Measurements from ENCODE around the gene SLC35D1.

Gene SLC35D1

DNA sequence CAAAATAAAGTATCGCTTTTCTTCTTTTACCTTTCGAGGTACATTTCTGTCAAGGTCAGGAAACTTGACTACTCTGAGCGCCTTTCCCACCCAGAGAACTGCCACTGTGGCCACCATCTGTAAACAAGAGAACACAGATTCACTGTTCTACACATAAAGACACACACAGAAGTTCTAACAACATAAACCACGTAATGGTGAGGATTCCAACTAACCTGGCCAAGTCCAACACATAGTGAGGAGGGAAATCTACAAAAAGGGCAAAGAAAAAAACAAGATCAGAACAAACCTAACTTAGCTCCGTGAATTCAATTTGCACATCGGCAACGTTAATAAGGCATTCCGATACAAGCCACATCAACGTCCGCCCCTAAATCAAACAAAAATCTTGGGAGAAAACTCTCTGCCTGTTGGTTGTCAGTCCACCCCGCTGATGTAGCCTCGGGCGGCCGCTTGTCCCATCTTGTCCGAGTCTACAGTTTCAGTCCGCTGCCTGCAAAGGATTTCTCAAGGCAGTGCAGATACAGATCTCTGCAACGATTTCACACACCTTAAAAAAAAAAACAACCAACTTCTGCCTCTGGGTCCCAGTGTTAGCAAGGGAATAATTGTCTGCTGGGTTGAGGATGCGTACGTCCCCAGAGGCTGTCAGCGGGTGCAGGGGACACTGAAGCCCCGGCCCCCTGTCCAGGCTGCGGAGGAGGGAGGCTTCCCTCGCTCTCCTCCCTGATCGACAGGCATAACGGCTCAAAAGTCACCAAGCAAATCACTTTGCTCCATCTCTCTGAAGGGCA lies 1.0 kb downstream of the SLC35D1 start:
- peak; percentile 66 for DNase-seq
- in situ Hi-C loops (cut with MboI; ENCODE audit: low pct_unique_long_range_greater_than_20kb, low sequenced_read_pairs), result no loop called here

DNA sequence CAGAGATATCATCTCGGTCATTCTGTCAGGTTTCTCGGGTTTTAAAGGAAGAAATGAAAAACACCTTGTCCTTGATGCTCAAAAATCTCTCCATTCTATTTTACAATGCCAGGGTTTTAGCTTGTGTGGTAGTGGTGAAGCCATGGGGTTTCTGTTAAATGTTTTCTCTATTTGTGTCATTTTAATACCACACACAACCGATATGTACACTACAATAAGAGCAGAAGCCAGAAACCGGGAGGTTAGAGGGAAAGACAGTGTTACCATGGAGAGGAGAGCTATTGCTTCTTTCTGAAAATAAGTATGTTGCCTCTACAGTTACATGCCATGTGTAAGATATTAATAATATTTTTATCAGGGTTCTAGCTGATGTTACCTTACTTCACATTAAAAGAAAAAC lies 2.8 kb downstream of the SLC35D1 start:
- DNase-seq, result no peak
- in situ Hi-C loops (cut with MboI; ENCODE audit: low pct_unique_long_range_greater_than_20kb, low sequenced_read_pairs), result no loop called here

DNA sequence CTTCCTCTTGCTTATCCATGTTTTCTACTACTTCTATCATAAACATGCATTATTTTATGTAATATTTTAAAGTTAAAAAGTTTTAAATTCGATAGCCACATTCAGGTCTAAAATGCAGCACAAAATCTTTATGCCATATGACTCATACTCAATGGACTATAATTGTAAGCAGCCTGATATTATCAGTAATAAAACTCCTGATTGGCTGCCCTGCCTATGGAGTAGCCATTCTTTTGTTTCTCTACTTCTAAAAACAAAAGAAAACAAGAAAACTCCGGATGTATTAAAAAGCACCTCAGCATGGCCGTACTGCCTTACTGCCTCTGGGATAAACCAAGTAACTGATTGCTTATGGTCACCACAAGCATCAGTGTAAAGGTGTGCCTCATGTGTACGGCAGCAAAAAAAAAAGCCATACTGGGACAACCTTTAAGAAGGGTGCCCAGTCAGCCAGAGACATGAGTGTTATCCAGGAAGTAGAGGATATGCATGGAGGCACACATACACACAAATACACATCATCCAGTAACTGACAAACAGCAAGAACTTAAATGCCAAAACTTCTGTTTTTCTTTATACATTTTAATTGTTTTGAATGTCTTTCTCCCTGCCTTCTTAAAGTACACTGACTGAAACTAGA lies 9.2 kb downstream of the SLC35D1 start:
- no peak for DNase-seq
- in situ Hi-C loops (cut with MboI; ENCODE audit: low pct_unique_long_range_greater_than_20kb, low sequenced_read_pairs), result no loop called here

DNA sequence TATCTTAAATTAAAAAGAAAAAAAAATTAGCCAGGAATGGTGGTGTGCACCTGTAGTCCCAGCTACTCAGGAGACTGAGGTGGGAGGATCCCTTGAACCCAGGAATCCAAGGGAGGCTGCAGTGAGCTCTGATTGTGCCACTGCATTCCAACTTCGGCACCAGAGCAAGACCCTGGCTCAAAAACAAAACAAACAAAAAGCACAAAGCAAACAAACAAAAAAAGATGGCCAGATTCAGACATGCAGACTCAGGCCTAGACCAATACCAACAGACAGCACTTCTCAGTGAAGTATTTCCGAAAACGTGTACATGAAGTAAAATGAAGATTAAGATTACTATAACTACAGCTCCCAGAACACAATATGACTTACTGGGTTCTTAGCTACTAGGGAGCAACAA lies 10.6 kb downstream of the SLC35D1 start:
- DNase-seq, result no peak
- in situ Hi-C loops (cut with MboI; ENCODE audit: low pct_unique_long_range_greater_than_20kb, low sequenced_read_pairs), result no loop called here

DNA sequence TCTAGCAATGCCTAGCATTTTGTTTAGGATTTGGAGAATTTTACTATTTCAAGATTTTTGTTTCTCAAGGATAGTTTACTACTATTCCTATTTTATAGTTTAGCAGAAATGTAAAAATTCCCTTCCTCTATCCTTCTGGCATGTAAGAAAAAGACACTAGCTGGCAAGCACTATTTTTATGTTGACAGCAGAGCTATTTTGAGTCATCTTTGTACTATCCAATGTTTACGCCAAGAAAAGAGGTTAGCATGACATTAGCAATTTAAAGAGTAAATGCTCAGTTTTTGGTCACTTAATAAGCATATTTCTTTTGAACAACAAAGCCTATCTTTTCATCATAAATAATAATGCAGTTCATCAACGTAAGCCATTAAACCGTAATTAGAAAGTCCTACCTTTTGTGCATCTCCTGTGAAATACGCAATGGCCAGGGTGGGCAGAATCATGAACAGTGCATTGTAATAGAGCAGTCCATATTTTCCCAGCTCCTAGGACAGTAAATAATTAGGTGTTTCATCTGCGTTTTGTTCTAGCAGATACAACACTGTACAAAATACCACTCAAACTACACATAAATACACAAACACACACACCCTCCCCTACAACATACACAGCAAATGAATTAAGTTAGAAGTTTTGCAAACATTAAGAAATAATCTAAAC lies 12.0 kb downstream of the SLC35D1 start:
- in situ Hi-C loops (cut with MboI; ENCODE audit: low pct_unique_long_range_greater_than_20kb, low sequenced_read_pairs), result no loop called here
- no peak for DNase-seq

DNA sequence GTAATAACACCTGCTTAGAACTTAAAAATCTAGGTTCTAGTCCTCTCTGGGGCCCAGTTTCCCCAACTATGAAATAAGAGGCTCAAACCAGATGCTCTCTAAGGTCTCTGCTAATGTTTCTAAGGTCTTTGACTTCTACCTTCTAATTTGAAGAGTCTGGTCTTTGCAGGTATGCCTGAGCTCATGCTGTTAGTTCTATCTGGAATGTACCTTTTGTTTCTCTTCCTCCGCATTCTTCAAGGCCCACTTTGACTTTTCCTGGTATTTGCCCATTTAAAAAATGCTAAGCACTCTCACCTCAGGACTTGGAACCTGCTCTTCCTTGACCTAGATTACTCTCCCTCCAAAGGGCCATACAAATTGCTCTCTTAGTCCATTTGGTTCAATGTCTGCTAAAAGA lies 13.5 kb downstream of the SLC35D1 start:
- no peak for DNase-seq
- in situ Hi-C loops (cut with MboI; ENCODE audit: low pct_unique_long_range_greater_than_20kb, low sequenced_read_pairs), result no loop called here

DNA sequence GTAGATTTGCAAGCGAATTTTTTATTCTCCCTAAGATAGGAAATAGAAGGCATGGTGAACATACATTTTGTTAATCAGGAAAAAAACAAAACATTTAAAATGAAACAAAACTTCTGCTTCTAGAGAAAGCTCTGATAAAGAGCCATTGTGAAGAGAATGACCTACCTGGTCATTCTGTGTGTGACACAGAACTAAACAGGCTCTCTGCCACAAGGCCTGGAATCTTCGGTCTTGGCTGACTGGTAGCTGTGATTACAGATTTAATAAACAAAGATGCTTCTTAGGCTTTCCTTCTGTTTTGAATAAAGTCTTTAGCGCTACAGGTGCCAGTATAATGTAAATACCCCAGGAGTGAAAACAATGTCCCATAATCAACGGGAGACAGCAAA lies 22.1 kb downstream of the SLC35D1 start:
- in situ Hi-C loops (cut with MboI; ENCODE audit: low pct_unique_long_range_greater_than_20kb, low sequenced_read_pairs), result no loop called here
- no peak for DNase-seq

DNA sequence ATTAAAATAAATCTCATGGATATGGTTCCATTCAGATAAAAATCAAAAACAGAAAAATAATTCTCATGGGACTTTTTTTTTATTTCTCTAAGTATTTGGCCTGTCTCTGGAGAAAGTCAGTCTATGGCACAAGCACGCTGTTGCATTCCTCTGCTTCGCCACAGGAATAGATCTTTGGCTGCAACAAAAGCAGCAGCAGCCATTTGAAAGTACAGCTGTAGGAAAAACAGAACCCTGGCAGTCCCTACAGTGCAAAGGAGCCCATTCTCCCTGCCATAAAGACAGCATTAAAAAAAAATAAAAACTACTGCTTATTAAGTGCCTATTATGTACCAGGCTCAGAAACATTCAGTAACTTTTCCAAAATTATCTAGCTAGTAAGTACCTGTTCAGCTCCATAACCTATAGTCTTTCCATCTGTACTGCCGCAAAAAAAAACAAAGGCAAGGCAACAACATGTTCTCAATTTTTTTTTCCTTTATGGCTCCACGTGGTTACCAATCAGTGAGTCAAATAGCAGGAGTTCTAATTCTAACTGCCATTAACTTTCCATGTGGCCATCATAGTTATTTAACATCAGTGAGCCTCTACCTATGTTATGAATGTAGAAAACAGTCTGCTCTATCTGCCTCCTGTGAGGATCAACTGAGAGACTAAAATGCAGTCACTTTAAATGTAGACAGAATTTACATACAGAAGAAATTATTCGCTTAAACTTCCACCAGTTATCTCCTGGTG lies 22.7 kb downstream of the SLC35D1 start:
- DNase-seq, result no peak
- in situ Hi-C loops (cut with MboI; ENCODE audit: low pct_unique_long_range_greater_than_20kb, low sequenced_read_pairs), result no loop called here

DNA sequence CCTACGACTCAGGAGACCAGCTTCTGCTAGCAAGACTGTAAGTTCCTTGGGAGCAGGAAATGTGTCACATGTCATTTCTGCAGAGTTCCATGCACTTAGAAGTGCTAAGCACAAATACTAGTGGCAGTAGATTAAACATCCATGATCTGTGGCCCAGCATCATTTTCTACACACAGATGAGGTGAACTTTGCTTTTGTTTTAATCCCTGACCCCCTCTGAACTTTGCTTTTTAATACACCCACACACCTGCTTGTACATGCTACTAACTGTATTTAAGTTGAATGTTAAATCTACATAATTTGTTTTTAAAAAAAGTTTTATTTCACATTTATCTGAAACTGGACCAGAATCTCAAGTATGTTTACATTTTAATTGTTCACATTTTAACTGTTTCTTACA lies 24.5 kb downstream of the SLC35D1 start:
- in situ Hi-C loops (cut with MboI; ENCODE audit: low pct_unique_long_range_greater_than_20kb, low sequenced_read_pairs), result no loop called here
- DNase-seq, result no peak

DNA sequence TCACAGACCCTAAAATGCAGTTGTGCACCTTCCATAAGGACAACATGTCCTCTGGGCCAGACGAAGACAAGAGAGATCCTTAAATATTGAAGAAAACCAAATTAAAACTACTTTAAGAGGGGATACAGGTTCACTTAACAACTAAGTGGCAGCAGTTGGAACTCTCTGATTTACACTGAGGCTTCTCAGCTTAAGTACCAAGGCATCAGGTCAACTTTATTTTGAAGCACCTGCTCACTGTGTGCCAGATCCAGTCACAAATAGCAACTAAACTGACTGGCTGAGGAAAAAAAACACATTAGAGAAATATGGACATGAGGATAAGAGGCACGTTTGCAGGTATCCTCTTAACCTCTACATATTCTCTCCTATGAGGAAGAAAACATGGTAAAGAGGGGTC lies 33.2 kb downstream of the SLC35D1 start:
- DNase-seq, result no peak
- in situ Hi-C loops (cut with MboI; ENCODE audit: low pct_unique_long_range_greater_than_20kb, low sequenced_read_pairs), result loop anchor here (25.0 kb wide), 1 partner anchor 117 kb away; the partner anchor contains the start of gene C1orf141

DNA sequence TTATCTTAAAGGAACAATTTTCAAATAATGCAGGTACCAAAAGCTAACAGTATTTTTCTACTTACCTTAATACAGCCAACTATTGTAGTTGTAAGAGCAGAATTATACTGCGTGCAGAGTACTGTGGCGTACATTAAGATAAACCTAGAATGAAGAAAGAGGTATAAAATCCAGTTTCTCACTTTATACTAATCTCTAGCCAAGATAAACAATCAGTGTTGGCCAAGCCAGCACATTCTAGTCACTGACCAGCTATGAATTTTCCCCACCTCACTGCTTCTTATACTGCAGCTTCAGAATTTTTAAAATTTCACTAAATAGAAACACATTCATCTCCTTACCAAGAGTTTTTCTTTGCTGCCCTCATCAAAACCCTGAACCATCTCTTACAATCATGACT lies 33.6 kb downstream of the SLC35D1 start:
- in situ Hi-C loops (cut with MboI; ENCODE audit: low pct_unique_long_range_greater_than_20kb, low sequenced_read_pairs), result loop anchor here (25.0 kb wide), 1 partner anchor 117 kb away; the partner anchor contains the start of gene C1orf141
- DNase-seq, result no peak

DNA sequence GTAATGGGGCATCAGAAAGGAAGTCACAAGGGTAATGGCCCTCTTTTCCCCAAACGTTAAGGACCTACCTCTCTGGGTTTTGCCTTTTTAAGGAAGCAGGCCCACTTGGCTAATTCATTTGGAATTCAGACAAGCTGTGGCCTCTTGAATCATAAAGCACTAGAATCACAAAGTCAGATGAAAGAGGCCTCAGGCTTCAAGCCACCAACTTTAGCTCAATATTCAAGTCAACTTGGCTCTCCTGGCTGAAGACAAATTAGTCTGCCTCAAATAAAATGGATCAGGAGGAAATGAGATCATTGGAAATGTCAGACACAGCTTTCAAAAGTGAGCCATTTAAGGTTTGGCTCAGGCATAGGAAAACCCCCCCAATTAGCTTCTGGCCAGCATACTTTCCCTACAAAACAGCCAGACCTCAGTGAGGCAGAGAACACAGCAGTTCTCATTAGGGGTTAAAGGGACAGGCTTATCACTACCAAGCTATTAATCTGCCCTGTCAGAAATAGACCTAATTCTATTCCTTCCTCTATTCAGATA lies 34.3 kb downstream of the SLC35D1 start:
- DNase-seq, result no peak
- in situ Hi-C loops (cut with MboI; ENCODE audit: low pct_unique_long_range_greater_than_20kb, low sequenced_read_pairs), result loop anchor here (25.0 kb wide), 1 partner anchor 118 kb away; the partner anchor contains the start of gene C1orf141

DNA sequence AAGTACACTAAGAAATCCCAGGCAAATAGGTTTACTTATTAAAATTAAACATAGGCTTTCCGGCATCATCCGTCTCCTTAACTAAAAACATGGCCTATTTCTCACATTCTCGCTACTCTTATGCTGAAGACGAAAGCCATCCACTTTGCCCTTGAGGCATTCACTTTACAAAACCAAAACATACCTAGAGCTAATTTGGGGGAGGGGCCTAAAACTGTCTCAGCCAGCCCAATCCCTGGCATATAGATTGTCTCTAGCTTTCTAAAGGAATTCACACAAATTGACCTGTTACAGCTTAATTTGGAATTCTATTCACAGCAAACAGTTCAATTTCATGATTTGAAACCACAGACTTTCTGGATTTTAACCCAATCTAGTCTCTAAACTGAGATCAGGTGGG lies 34.8 kb downstream of the SLC35D1 start:
- in situ Hi-C loops (cut with MboI; ENCODE audit: low pct_unique_long_range_greater_than_20kb, low sequenced_read_pairs), result loop anchor here (25.0 kb wide), 1 partner anchor 118 kb away; the partner anchor contains the start of gene C1orf141
- DNase-seq, result no peak

DNA sequence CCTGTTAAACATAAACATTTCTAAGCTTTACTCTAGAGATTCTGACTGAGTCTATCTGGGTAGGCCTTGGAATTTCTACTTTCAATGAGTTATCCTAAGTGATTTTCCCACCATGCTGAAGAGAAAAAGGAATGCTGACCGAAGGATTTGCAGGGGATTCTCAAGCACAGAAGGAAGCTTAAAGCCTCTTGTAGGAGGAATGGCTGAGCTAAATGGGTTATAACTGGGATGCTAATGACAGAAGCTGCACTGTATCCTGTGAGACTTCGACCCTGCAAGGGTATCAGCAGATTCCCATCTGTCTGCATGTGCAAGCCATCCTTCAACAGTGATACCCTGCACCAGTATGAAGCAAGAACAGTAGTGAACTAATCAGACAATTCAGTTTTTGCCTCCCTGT lies 35.4 kb downstream of the SLC35D1 start:
- in situ Hi-C loops (cut with MboI; ENCODE audit: low pct_unique_long_range_greater_than_20kb, low sequenced_read_pairs), result loop anchor here (25.0 kb wide), 1 partner anchor 119 kb away; the partner anchor contains the start of gene C1orf141
- DNase-seq, result no peak

DNA sequence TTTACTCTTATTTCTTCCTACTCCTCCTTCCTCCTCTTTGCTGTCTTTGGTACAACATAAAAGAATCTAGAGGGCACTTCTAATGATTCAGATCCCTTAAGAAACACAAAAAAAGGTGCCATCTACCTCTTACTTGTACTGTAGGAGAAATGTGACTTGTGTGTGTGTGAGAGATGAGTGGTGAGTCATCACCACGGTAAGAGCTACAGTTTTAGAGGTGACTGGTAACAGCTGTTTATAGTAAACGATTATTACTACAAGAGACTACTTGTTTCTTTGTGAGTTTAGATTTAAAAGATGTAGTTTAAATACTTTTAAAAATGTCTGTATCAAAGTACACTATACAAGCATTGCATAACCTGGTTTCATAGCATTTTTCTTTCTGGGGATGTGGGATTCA lies 40.4 kb downstream of the SLC35D1 start:
- in situ Hi-C loops (cut with MboI; ENCODE audit: low pct_unique_long_range_greater_than_20kb, low sequenced_read_pairs), result loop anchor here (25.0 kb wide), 1 partner anchor 124 kb away; the partner anchor contains the start of gene C1orf141
- no peak for DNase-seq

DNA sequence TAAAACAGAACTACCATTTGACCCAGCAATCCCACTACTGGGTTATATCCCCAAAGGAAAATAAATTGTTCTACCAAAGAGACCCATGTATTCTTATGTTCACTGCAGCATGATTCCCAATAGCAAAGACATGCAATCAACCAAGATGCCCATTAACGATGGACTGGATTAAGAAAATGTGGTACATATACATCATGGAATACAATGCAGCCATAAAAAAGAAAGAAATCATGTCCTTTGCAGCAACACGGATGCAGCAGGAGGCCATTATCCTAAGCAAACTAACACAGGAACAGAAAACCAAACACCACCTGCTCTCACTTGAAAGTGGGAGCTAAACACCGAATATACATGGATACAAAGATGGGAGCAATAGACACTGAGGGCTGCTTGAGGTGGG lies 44.2 kb downstream of the SLC35D1 start:
- DNase-seq, result no peak
- in situ Hi-C loops (cut with MboI; ENCODE audit: low pct_unique_long_range_greater_than_20kb, low sequenced_read_pairs), result loop anchor here (25.0 kb wide), 1 partner anchor 128 kb away; the partner anchor contains the start of gene C1orf141

DNA sequence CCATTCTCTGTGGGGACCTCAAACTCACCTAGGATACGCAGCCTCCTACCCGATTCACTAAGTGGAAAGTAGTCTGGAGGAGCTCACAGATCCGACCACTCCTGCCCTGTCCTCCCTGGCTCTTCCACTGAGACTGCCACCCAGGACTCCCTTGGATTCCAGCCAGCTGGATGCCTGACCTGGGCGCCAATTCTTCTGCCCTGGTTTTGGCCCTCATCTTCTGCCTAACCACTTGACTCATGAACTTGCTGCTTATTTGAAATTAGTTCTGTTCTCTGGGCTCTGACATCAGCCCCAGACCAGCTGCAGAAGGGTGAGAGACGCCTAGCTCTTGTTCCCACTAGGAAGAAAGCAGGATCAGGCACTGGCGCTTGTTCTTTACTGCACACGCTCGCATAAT lies 48.9 kb downstream of the SLC35D1 start:
- in situ Hi-C loops (cut with MboI; ENCODE audit: low pct_unique_long_range_greater_than_20kb, low sequenced_read_pairs), result loop anchor here (25.0 kb wide), 1 partner anchor 132 kb away; the partner anchor contains the start of gene C1orf141
- DNase-seq, result no peak

DNA sequence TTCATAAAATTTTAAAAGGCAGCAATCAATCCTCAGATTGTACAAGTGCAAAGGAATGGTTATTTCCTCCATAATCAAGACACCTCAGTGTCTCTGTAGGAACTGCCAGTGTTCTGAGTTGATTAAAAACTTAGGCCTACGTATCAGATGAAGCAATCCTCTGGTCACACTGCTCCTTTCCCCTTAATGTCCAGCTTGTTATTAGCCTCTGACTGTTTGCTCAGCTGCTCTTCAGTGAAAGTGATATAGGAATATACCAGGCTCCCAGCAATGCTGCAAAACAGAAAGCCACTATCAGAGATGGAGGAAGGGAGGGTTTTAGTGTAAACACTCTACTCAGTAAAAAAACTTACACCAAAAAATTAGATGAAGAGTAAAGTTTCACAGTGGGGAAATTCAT lies 49.8 kb downstream of the SLC35D1 start:
- in situ Hi-C loops (cut with MboI; ENCODE audit: low pct_unique_long_range_greater_than_20kb, low sequenced_read_pairs), result loop anchor here (25.0 kb wide), 1 partner anchor 133 kb away; the partner anchor contains the start of gene C1orf141
- no peak for DNase-seq
